Measurements from ENCODE around the gene AKAP13. TPM values are rescaled to one million over a fixed set of nuclear protein-coding genes. Genes with fewer than 3 reads are reported as not detected.

AKAP13 gene
- total and polyA plus RNA-seq, 5 donors from 2014 or later = 106 to 482 (median 112) TPM

DNA sequence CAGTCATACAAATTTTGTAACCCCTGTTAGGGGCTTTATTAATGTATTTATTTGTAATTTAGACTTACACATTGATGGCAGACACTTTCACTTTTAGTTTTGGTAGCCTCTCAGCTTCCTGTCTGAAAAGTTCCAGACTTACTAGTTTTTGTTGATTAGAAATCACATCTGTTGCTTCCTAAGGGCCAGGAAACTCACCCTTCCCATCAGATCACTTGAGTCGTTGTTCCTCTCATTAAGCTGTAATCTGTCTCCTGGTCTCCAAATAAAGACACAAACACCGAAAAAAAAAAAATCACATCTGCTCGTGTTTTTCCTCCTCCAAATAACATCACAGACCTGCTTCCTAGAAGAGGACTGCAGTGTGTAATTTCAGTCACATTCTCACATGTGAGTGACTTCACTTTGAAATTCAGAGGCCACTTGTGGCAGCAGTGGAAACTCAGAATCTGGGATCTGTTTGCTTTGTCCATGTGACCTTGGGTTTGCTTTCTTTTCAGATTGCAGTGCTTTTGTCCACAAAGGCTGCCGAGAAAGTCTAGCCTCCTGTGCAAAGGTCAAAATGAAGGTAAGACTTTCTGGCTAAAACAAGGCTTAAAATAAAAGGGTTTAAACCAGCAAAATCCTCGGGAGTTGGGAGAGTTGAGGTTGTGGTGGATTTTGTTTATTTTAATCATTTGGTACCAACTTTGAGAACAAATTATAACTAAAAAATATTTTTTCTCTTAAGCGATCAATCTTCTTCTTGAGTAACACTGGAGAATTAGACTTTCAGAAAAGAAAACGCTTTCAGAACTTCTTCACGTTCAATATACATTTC is 327.3 kb downstream of the AKAP13 start:
- no peaks in the 10 kb centered on the region for H3K9me3 ChIP-seq (ENCODE audit: control insufficient read depth in 2 of 2, low read length in 2 of 2)
- H3K4me3 ChIP-seq (ENCODE audit: low read depth, low read length) = peak overlapping the region; percentile 89
- H3K36me3 ChIP-seq (ENCODE audit: control insufficient read depth, insufficient read depth, low read length) = peaks cover 48% of the 10 kb centered on the region
- peaks cover 49 to 91% (median 69%) of the 10 kb centered on the region in 4 donors for H3K4me1 Mint-ChIP-seq
- peak overlapping the region; percentile 87 for H3K27ac ChIP-seq (ENCODE audit: insufficient read depth, low read length, poor library complexity, severe bottlenecking)
- H3K4me3 Mint-ChIP-seq = peak overlapping the region; percentile 70 to 85 (median 82)
- DNase-seq (peak in 1 of 3 donors; percentile 75), ATAC-seq (ENCODE audit: low read depth in 2 of 2) (peak; percentile 17 to 37)
- H3K27me3 Mint-ChIP-seq = no peaks in the 10 kb centered on the region
- no peaks in the 10 kb centered on the region for H3K27me3 ChIP-seq (ENCODE audit: control insufficient read depth, insufficient read depth, low read length)
- H3K4me1 ChIP-seq (ENCODE audit: control insufficient read depth, insufficient read depth, low read length, poor library complexity, severe bottlenecking) = peaks cover 70% of the 10 kb centered on the region
- H3K36me3 Mint-ChIP-seq = peaks cover 47% of the 10 kb centered on the region
- peak overlapping the region; percentile 93 to 99 (median 98) for H3K27ac Mint-ChIP-seq
- H3K9me3 Mint-ChIP-seq = no peaks in the 10 kb centered on the region

DNA sequence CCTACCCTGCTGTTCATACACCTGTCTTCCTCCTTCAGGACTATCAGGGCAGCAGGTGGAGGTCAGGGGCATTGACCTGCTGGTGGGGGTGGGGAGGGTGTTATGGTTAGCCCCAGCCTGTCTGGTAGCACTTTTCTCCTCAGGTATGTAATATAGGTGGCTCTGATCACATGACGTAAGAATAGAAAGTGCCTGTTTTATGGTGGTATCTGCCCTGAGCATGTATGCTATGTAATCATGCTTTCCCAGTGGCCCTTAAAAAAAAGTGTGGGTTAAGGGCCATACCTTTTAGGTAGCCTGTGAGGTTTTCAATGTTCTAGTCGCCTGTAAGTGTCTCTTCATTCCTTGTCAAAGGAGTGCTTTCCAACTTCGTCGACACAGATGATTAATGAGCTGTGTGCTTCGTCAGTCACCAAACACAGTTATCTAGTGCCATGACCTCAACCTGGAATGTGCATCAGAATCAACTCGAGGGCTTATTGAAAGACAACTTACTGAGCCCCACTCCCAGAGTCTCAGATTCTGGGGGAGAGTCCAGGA is 328.1 kb downstream of the AKAP13 start:
- H3K36me3 ChIP-seq (ENCODE audit: control insufficient read depth, insufficient read depth, low read length) = peaks cover 52% of the 10 kb centered on the region
- H3K9me3 ChIP-seq (ENCODE audit: control insufficient read depth in 2 of 2, low read length in 2 of 2) = no peaks in the 10 kb centered on the region
- peaks cover 52% of the 10 kb centered on the region for H3K36me3 Mint-ChIP-seq
- H3K4me3 ChIP-seq (ENCODE audit: low read depth, low read length) = peak overlapping the region; percentile 89
- H3K4me3 Mint-ChIP-seq = peak overlapping the region; percentile 70 to 85 (median 77)
- DNase-seq = no peak
- H3K27me3 ChIP-seq (ENCODE audit: control insufficient read depth, insufficient read depth, low read length) = no peaks in the 10 kb centered on the region
- H3K9me3 Mint-ChIP-seq = no peaks in the 10 kb centered on the region
- no peak for ATAC-seq (ENCODE audit: low read depth in 2 of 2)
- peaks cover 63% of the 10 kb centered on the region for H3K4me1 ChIP-seq (ENCODE audit: control insufficient read depth, insufficient read depth, low read length, poor library complexity, severe bottlenecking)
- peak overlapping the region; percentile 87 for H3K27ac ChIP-seq (ENCODE audit: insufficient read depth, low read length, poor library complexity, severe bottlenecking)
- no peaks in the 10 kb centered on the region for H3K27me3 Mint-ChIP-seq
- peak overlapping the region; percentile 93 to 99 (median 98) for H3K27ac Mint-ChIP-seq
- H3K4me1 Mint-ChIP-seq = peaks cover 44 to 90% (median 64%) of the 10 kb centered on the region in 4 donors

DNA sequence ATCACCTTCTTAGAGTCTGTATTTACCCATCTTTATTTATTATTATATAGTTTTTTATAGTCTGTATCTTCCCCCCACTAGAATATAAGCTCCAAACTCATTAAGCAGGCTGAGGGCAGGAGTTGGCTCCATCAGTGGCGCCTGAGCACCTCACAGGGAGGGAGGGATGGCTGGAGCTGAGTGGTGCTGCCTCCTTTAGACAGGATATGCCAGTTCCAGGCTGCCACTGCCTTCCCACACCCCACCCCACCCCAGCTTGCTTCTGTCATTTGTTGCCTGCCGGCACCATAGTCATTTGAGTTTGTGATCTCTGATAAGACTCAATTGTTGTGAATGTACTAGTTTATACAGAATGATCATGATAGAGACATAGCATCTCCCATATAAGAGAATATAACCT is 328.8 kb downstream of the AKAP13 start:
- H3K27ac ChIP-seq (ENCODE audit: insufficient read depth, low read length, poor library complexity, severe bottlenecking) = peak overlapping the region; percentile 87
- H3K4me1 ChIP-seq (ENCODE audit: control insufficient read depth, insufficient read depth, low read length, poor library complexity, severe bottlenecking) = peaks cover 55% of the 10 kb centered on the region
- Mint-ChIP-seq H3K4me3 (no peak overlapping the region), H3K27ac (peak overlapping the region in 2 of 3 donors; percentile 98 to 99), H3K36me3 (peaks cover 56% of the 10 kb centered on the region), H3K4me1 (peaks cover 47 to 83% (median 65%) of the 10 kb centered on the region in 4 donors), H3K9me3 (no peaks in the 10 kb centered on the region), H3K27me3 (no peaks in the 10 kb centered on the region)
- no peaks in the 10 kb centered on the region for H3K9me3 ChIP-seq (ENCODE audit: control insufficient read depth in 2 of 2, low read length in 2 of 2)
- peaks cover 59% of the 10 kb centered on the region for H3K36me3 ChIP-seq (ENCODE audit: control insufficient read depth, insufficient read depth, low read length)
- ATAC-seq (ENCODE audit: low read depth in 2 of 2) = no peak
- no peaks in the 10 kb centered on the region for H3K27me3 ChIP-seq (ENCODE audit: control insufficient read depth, insufficient read depth, low read length)
- no peak for DNase-seq
- no peak overlapping the region for H3K4me3 ChIP-seq (ENCODE audit: low read depth, low read length)

DNA sequence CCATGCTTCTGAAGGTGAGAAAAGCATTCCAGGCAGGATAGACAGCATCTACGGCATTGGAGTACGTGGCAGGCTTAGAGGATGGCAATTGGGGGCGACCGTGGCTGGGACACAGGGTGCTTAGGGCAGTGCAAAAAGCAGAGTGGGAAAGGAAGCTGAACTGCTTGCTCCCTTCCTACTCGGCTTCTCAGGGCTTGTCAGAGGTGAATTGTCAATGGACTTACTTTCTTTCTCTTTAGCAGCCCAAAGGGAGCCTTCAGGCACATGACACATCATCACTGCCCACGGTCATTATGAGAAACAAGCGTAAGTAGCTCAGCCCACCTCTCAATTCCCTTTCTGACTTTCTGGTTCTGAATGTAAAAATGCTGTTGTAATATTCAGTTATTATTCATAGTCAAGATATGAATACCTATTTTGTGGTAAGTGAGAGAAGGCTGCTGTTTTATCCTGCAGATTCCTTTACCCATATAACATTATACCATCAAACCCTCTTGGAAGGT is 330.0 kb downstream of the AKAP13 start:
- DNase-seq (no peak), ATAC-seq (ENCODE audit: low read depth in 2 of 2) (no peak)
- Histone ChIP-seq H3K4me1 (ENCODE audit: control insufficient read depth, insufficient read depth, low read length, poor library complexity, severe bottlenecking) (peaks cover 44% of the 10 kb centered on the region), H3K9me3 (ENCODE audit: control insufficient read depth in 2 of 2, low read length in 2 of 2) (no peaks in the 10 kb centered on the region), H3K27me3 (ENCODE audit: control insufficient read depth, insufficient read depth, low read length) (no peaks in the 10 kb centered on the region), H3K4me3 (ENCODE audit: low read depth, low read length) (no peak overlapping the region), H3K27ac (ENCODE audit: insufficient read depth, low read length, poor library complexity, severe bottlenecking) (peak overlapping the region; percentile 29), H3K36me3 (ENCODE audit: control insufficient read depth, insufficient read depth, low read length) (peaks cover 61% of the 10 kb centered on the region)
- peaks cover 61% of the 10 kb centered on the region for H3K36me3 Mint-ChIP-seq
- peak overlapping the region in 2 of 4 donors; percentile 1 to 28 for H3K4me3 Mint-ChIP-seq
- peaks cover 45 to 78% (median 56%) of the 10 kb centered on the region in 4 donors for H3K4me1 Mint-ChIP-seq
- no peaks in the 10 kb centered on the region for H3K9me3 Mint-ChIP-seq
- H3K27ac Mint-ChIP-seq = peak overlapping the region; percentile 71 to 80 (median 76)
- H3K27me3 Mint-ChIP-seq = no peaks in the 10 kb centered on the region

- no peak overlapping the region for H3K27ac ChIP-seq (ENCODE audit: insufficient read depth, low read length, poor library complexity, severe bottlenecking)
- H3K9me3 Mint-ChIP-seq = no peaks in the 10 kb centered on the region
- ATAC-seq (ENCODE audit: low read depth in 2 of 2) (no peak), DNase-seq (no peak)
- no peak overlapping the region for H3K4me3 Mint-ChIP-seq
- H3K27me3 ChIP-seq (ENCODE audit: control insufficient read depth, insufficient read depth, low read length) = no peaks in the 10 kb centered on the region
- H3K27me3 Mint-ChIP-seq = no peaks in the 10 kb centered on the region
- H3K4me1 ChIP-seq (ENCODE audit: control insufficient read depth, insufficient read depth, low read length, poor library complexity, severe bottlenecking) = peaks cover 31% of the 10 kb centered on the region
- H3K4me1 Mint-ChIP-seq = peaks cover 34 to 73% (median 49%) of the 10 kb centered on the region in 4 donors
- H3K27ac Mint-ChIP-seq = peak overlapping the region; percentile 62 to 77 (median 71)
- no peak overlapping the region for H3K4me3 ChIP-seq (ENCODE audit: low read depth, low read length)
- no peaks in the 10 kb centered on the region for H3K9me3 ChIP-seq (ENCODE audit: control insufficient read depth in 2 of 2, low read length in 2 of 2)
- H3K36me3 Mint-ChIP-seq = peaks cover 67% of the 10 kb centered on the region
- peaks cover 71% of the 10 kb centered on the region for H3K36me3 ChIP-seq (ENCODE audit: control insufficient read depth, insufficient read depth, low read length)
Measured at GRCh38 chr15:85711580-85712192, 331.3 kb downstream of the AKAP13 start.

- ATAC-seq (ENCODE audit: low read depth in 2 of 2) = no peak
- H3K4me1 ChIP-seq (ENCODE audit: control insufficient read depth, insufficient read depth, low read length, poor library complexity, severe bottlenecking) = no peaks in the 10 kb centered on the region
- H3K36me3 ChIP-seq (ENCODE audit: control insufficient read depth, insufficient read depth, low read length) = peaks cover 91% of the 10 kb centered on the region
- H3K4me3 ChIP-seq (ENCODE audit: low read depth, low read length) = no peak overlapping the region
- Mint-ChIP-seq H3K36me3 (peaks cover 63% of the 10 kb centered on the region), H3K9me3 (no peaks in the 10 kb centered on the region), H3K4me3 (no peak overlapping the region), H3K4me1 (peaks cover 16 to 50% (median 39%) of the 10 kb centered on the region in 4 donors), H3K27ac (peak overlapping the region; percentile 21 to 84 (median 54)), H3K27me3 (no peaks in the 10 kb centered on the region)
- no peaks in the 10 kb centered on the region for H3K27me3 ChIP-seq (ENCODE audit: control insufficient read depth, insufficient read depth, low read length)
- H3K9me3 ChIP-seq (ENCODE audit: control insufficient read depth in 2 of 2, low read length in 2 of 2) = no peaks in the 10 kb centered on the region
- H3K27ac ChIP-seq (ENCODE audit: insufficient read depth, low read length, poor library complexity, severe bottlenecking) = no peak overlapping the region
- no peak for DNase-seq
Measured at GRCh38 chr15:85716261-85716660, 335.9 kb downstream of the AKAP13 start.

- peaks cover 91% of the 10 kb centered on the region for H3K36me3 ChIP-seq (ENCODE audit: control insufficient read depth, insufficient read depth, low read length)
- Mint-ChIP-seq H3K4me3 (no peak overlapping the region), H3K27me3 (no peaks in the 10 kb centered on the region), H3K36me3 (peaks cover 61% of the 10 kb centered on the region), H3K27ac (peak overlapping the region; percentile 21 to 84 (median 74)), H3K9me3 (no peaks in the 10 kb centered on the region), H3K4me1 (peaks cover 13 to 52% (median 38%) of the 10 kb centered on the region in 4 donors)
- no peaks in the 10 kb centered on the region for H3K9me3 ChIP-seq (ENCODE audit: control insufficient read depth in 2 of 2, low read length in 2 of 2)
- H3K4me3 ChIP-seq (ENCODE audit: low read depth, low read length) = no peak overlapping the region
- no peaks in the 10 kb centered on the region for H3K27me3 ChIP-seq (ENCODE audit: control insufficient read depth, insufficient read depth, low read length)
- no peaks in the 10 kb centered on the region for H3K4me1 ChIP-seq (ENCODE audit: control insufficient read depth, insufficient read depth, low read length, poor library complexity, severe bottlenecking)
- DNase-seq (no peak), ATAC-seq (ENCODE audit: low read depth in 2 of 2) (no peak)
- H3K27ac ChIP-seq (ENCODE audit: insufficient read depth, low read length, poor library complexity, severe bottlenecking) = no peak overlapping the region
Measured at GRCh38 chr15:85717212-85717611, 336.8 kb downstream of the AKAP13 start.
